SK-N-SH treated with all-trans-retinoic acid at 6 μM for 48 hours (cell line): ENCODE results near the gene RRAGD.

Experiments
- ATAC-seq: fragments of 200-7000 bp; cut with Tn5 transposase; 3 replicates; pipeline ENCODE4 v1.9.1; 2020; ENCODE audit warnings: mild to moderate bottlenecking, moderate library complexity
- ARNTL ChIP-seq: fragments of 450-650 bp; formaldehyde crosslinking; IDR thresholded peaks from 2 replicates; pipeline ENCODE4 v1.5.0; 2020; ENCODE audit warnings: low read depth, mild to moderate bottlenecking, moderate library complexity, borderline replicate concordance
- BACH2 ChIP-seq: fragments of 250-450 bp; sonication (Bioruptor Pico); IDR thresholded peaks from 2 replicates; pipeline ENCODE4 v1.9.0; 2021; ENCODE audit warnings: mild to moderate bottlenecking, borderline replicate concordance
- CREB5 ChIP-seq: fragments of 250-450 bp; sonication (Bioruptor Pico); IDR thresholded peaks from 2 replicates; pipeline ENCODE4 v1.5.1; 2020; ENCODE audit warnings: low read depth, mild to moderate bottlenecking, moderate library complexity
- CSDC2 ChIP-seq: fragments of 250-450 bp; sonication (Bioruptor Pico); IDR thresholded peaks from 2 replicates; pipeline ENCODE4 v1.5.0; 2020; ENCODE audit warnings: mild to moderate bottlenecking, moderate library complexity
- CSRNP3 ChIP-seq: fragments of 250-450 bp; sonication (Bioruptor Pico); IDR thresholded peaks from 2 replicates; pipeline ENCODE4 v1.5.1; 2021; ENCODE audit warnings: mild to moderate bottlenecking, moderate library complexity
- GLIS3 ChIP-seq: fragments of 250-450 bp; sonication (Bioruptor Pico); IDR thresholded peaks from 2 replicates; pipeline ENCODE4 v1.5.0; 2020; ENCODE audit warnings: mild to moderate bottlenecking, moderate library complexity
- ISL1 ChIP-seq: fragments of 250-450 bp; sonication (Bioruptor Pico); IDR thresholded peaks from 2 replicates; pipeline ENCODE4 v2.1.2; 2022; ENCODE audit warnings: mild to moderate bottlenecking, moderate library complexity
- OSR1 ChIP-seq: fragments of 250-450 bp; sonication (Bioruptor Pico); IDR thresholded peaks from 2 replicates; pipeline ENCODE4 v1.8.0; 2022; ENCODE audit warnings: moderate library complexity, mild to moderate bottlenecking, inconsistent platforms
- PATZ1 ChIP-seq: fragments of 250-450 bp; sonication (Bioruptor Pico); IDR thresholded peaks from 2 replicates; pipeline ENCODE4 v1.8.0; 2020; ENCODE audit warnings: mild to moderate bottlenecking, moderate library complexity, borderline replicate concordance
- POU6F1 ChIP-seq: fragments of 250-450 bp; sonication (Bioruptor Pico); IDR thresholded peaks from 2 replicates; pipeline ENCODE4 v1.8.0; 2021; ENCODE audit warnings: low read depth, mild to moderate bottlenecking, moderate library complexity, borderline replicate concordance
- PPARA ChIP-seq: fragments of 250-450 bp; sonication (Bioruptor Pico); IDR thresholded peaks from 2 replicates; pipeline ENCODE4 v1.5.0; 2020; ENCODE audit warnings: mild to moderate bottlenecking, borderline replicate concordance
- RARB ChIP-seq: fragments of 250-450 bp; sonication (Bioruptor Pico); IDR thresholded peaks from 2 replicates; pipeline ENCODE4 v1.8.0; 2021; ENCODE audit warnings: mild to moderate bottlenecking, moderate library complexity
- SNAI2 ChIP-seq: fragments of 250-450 bp; sonication (Bioruptor Pico); IDR thresholded peaks from 2 replicates; pipeline ENCODE4 v1.5.0; 2020; ENCODE audit warnings: mild to moderate bottlenecking, moderate library complexity
- TCF4 ChIP-seq: fragments of 250-450 bp; sonication (Bioruptor Pico); IDR thresholded peaks from 2 replicates; pipeline ENCODE4 v1.8.0; 2021; ENCODE audit warnings: mild to moderate bottlenecking, moderate library complexity, borderline replicate concordance
- TOX ChIP-seq: fragments of 250-450 bp; sonication (Bioruptor Pico); IDR thresholded peaks from 2 replicates; pipeline ENCODE4 v1.8.0; 2021; ENCODE audit warnings: mild to moderate bottlenecking, moderate library complexity, borderline replicate concordance
- TSHZ2 ChIP-seq: fragments of 250-450 bp; sonication (Bioruptor Pico); IDR thresholded peaks from 2 replicates; pipeline ENCODE4 v1.5.0; 2020; ENCODE audit warnings: mild to moderate bottlenecking, moderate library complexity
- ZC3H10 ChIP-seq: fragments of 250-450 bp; sonication (Bioruptor Pico); IDR thresholded peaks from 2 replicates; pipeline ENCODE4 v1.5.1; 2021; ENCODE audit warnings: mild to moderate bottlenecking, moderate library complexity
- ZFP3 ChIP-seq: fragments of 250-450 bp; sonication (Bioruptor Pico); IDR thresholded peaks from 2 replicates; pipeline ENCODE4 v1.5.0; 2020; ENCODE audit warnings: mild to moderate bottlenecking, moderate library complexity
- ZFP30 ChIP-seq: fragments of 450-650 bp; formaldehyde crosslinking; IDR thresholded peaks from 2 replicates; pipeline ENCODE4 v1.5.0; 2022; ENCODE audit warnings: mild to moderate bottlenecking, moderate library complexity
- ZNF565 ChIP-seq: fragments of 450-650 bp; formaldehyde crosslinking; conservative IDR thresholded peaks from 2 replicates; pipeline ENCODE4 v1.5.0; 2020; ENCODE audit warnings: low read depth, mild to moderate bottlenecking, moderate library complexity
- ZNF70 ChIP-seq: fragments of 450-650 bp; formaldehyde crosslinking; IDR thresholded peaks from 2 replicates; pipeline ENCODE4 v1.5.0; 2020; ENCODE audit warnings: mild to moderate bottlenecking, moderate library complexity
- ZNF8 ChIP-seq: fragments of 450-650 bp; formaldehyde crosslinking; IDR thresholded peaks from 2 replicates; pipeline ENCODE4 v1.5.0; 2020; ENCODE audit warnings: mild to moderate bottlenecking, moderate library complexity

Gene RRAGD

GRCh38 chr6:89436226-89436625 lies 24.2 kb upstream of the RRAGD start:
- TF ChIP-seq TCF4 (CRISPR knock-in tag) (no peak), GLIS3 (no peak), ZNF70 (CRISPR knock-in tag) (no peak), ZC3H10 (no peak), TOX (CRISPR knock-in tag) (no peak), CSDC2 (CRISPR knock-in tag) (no peak), ZFP30 (no peak), ZNF565 (CRISPR knock-in tag) (no peak), PPARA (CRISPR knock-in tag) (no peak), RARB (CRISPR knock-in tag) (no peak), CSRNP3 (CRISPR knock-in tag) (no peak), ARNTL (CRISPR knock-in tag) (no peak), PATZ1 (CRISPR knock-in tag) (no peak), CREB5 (CRISPR knock-in tag) (no peak), POU6F1 (CRISPR knock-in tag) (no peak), OSR1 (CRISPR knock-in tag) (no peak), ZNF8 (no peak)
- ATAC-seq = no peak

- no peak for ATAC-seq
- TF ChIP-seq POU6F1 (CRISPR knock-in tag) = no peak
- no peak for TF ChIP-seq PATZ1 (CRISPR knock-in tag)
- no peak for TF ChIP-seq ZC3H10
- TF ChIP-seq PPARA (CRISPR knock-in tag) = no peak
- no peak for TF ChIP-seq CSDC2 (CRISPR knock-in tag)
- no peak for TF ChIP-seq GLIS3
- no peak for TF ChIP-seq TOX (CRISPR knock-in tag)
- TF ChIP-seq ZNF70 (CRISPR knock-in tag) = no peak
- no peak for TF ChIP-seq ZFP3 (CRISPR knock-in tag)
- no peak for TF ChIP-seq ISL1 (CRISPR knock-in tag)
- no peak for TF ChIP-seq BACH2 (CRISPR knock-in tag)
- TF ChIP-seq RARB (CRISPR knock-in tag) = no peak
- no peak for TF ChIP-seq CREB5 (CRISPR knock-in tag)
- no peak for TF ChIP-seq TCF4 (CRISPR knock-in tag)
- TF ChIP-seq TSHZ2 (CRISPR knock-in tag) = no peak
- no peak for TF ChIP-seq ZNF8
- TF ChIP-seq OSR1 (CRISPR knock-in tag) = no peak
- TF ChIP-seq SNAI2 (CRISPR knock-in tag) = no peak
These were observed 22.9 kb upstream of the RRAGD start for GRCh38 chr6:89434954-89435353.
